ENCODE data around the gene DDOST.

- TF ChIP-seq EP300 (IDR thresholded peaks at IDR 0.05; ENCODE audit: borderline replicate concordance in 1 of 2, low read depth in 1 of 2, low read length in 1 of 2): no peak
- no peak for TF ChIP-seq RFX5 (IDR thresholded peaks at IDR 0.05; ENCODE audit: low read length)
- TF ChIP-seq, protein P1, sequence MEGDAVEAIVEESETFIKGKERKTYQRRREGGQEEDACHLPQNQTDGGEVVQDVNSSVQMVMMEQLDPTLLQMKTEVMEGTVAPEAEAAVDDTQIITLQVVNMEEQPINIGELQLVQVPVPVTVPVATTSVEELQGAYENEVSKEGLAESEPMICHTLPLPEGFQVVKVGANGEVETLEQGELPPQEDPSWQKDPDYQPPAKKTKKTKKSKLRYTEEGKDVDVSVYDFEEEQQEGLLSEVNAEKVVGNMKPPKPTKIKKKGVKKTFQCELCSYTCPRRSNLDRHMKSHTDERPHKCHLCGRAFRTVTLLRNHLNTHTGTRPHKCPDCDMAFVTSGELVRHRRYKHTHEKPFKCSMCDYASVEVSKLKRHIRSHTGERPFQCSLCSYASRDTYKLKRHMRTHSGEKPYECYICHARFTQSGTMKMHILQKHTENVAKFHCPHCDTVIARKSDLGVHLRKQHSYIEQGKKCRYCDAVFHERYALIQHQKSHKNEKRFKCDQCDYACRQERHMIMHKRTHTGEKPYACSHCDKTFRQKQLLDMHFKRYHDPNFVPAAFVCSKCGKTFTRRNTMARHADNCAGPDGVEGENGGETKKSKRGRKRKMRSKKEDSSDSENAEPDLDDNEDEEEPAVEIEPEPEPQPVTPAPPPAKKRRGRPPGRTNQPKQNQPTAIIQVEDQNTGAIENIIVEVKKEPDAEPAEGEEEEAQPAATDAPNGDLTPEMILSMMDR (IDR thresholded peaks at IDR 0.05): no peak
- no peak for TF ChIP-seq TEAD4 (IDR thresholded peaks at IDR 0.05; ENCODE audit: borderline replicate concordance, insufficient read depth)
- no peak for TF ChIP-seq EZH2phosphoT487 (IDR thresholded peaks at IDR 0.05; ENCODE audit: borderline replicate concordance, low read depth)
- TF ChIP-seq GABPA (IDR thresholded peaks at IDR 0.05; ENCODE audit: low read depth): no peak
- no peak for TF ChIP-seq POLR2AphosphoS5 (IDR thresholded peaks at IDR 0.05; ENCODE audit: low read depth, low read length)
- no peak for TF ChIP-seq FOXJ3 (CRISPR knock-in tag; IDR thresholded peaks at IDR 0.05)
- no peak for TF ChIP-seq RCOR1 (IDR thresholded peaks at IDR 0.05; ENCODE audit: low read length)
These were observed 28.8 kb downstream of the DDOST start for GRCh38 chr1:20632386-20632785.

Data from SK-N-SH (cell line).